Upper lobe of left lung (tissue), 6 donors: ENCODE results near the gene KIRREL1. TPM values are rescaled to one million over a fixed set of nuclear protein-coding genes. Genes with fewer than 3 reads are reported as not detected.

ENCODE experiments used
- ATAC-seq, 2 donors: fragments of 200-7000 bp; cut with Tn5 transposase; one replicate each; pipeline ENCODE4 v1.9.1; 2022; ENCODE audit warnings: mild to moderate bottlenecking in 2 of 2, moderate library complexity in 2 of 2; ENCODE audit not compliant: low FRiP score in 2 of 2
- DNase-seq, 2 donors: peaks; one replicate each; pipeline ENCODE4 v3.0.0-alpha.2; 2019 to 2020
- H3K27ac ChIP-seq, 4 donors: fragments of 200-600 bp; sonication (generic); one replicate each; pipeline ENCODE4 v1.5.1; 2016 to 2019
- H3K27me3 ChIP-seq, 4 donors: fragments of 200-600 bp; sonication (generic); one replicate each; pipeline ENCODE4 v1.5.1; 2017 to 2019
- H3K36me3 ChIP-seq, 4 donors: fragments of 200-600 bp; sonication (generic); one replicate each; pipeline ENCODE4 v1.5.1; 2016 to 2019
- H3K4me1 ChIP-seq, 4 donors: fragments of 200-600 bp; sonication (generic); one replicate each; pipeline ENCODE4 v1.5.1; 2018 to 2019
- H3K4me3 ChIP-seq, 4 donors: fragments of 200-600 bp; sonication (generic); one replicate each; pipeline ENCODE4 v1.5.1; 2017 to 2019; ENCODE audit warnings: mild to moderate bottlenecking in 2 of 4, moderate library complexity in 1 of 4
- H3K9me3 ChIP-seq, 4 donors: fragments of 200-600 bp; sonication (generic); one replicate each; pipeline ENCODE4 v1.5.1; 2018 to 2019
- EP300 ChIP-seq, 4 donors: sonication (generic); formaldehyde crosslinking; IDR thresholded peaks; one replicate each; pipeline ENCODE4 v1.5.1; 2017; ENCODE audit warnings: antibody characterized with exemption in 4 of 4, control low read depth in 2 of 4
- POLR2A ChIP-seq, 4 donors: fragments of 450-650 bp; IDR thresholded peaks; one replicate each; pipeline ENCODE4 v1.5.1; 2016 to 2017; ENCODE audit warnings: antibody characterized with exemption in 4 of 4, mild to moderate bottlenecking in 2 of 4
- POLR2AphosphoS5 ChIP-seq, 2 donors: sonication (generic); formaldehyde crosslinking; IDR thresholded peaks; one replicate each; pipeline ENCODE4 v1.5.1; 2017; ENCODE audit warnings: antibody characterized with exemption in 2 of 2
- whole genome bisulfite sequencing, 2 donors: methylation state at CpG; one replicate each; pipeline ENCODE4 v1.1.5; 2017 to 2018; 5-methylcytosine and 5-hydroxymethylcytosine counted together
- total RNA-seq, 6 donors: library from RNA; depleted of rRNA in 4 of 6; stranded (reverse); fragments of >200 nt in 4 of 6; gene quantifications; one replicate each; pipeline versions ENCODE4 v1.1.0 to v1.2.1, GENCODE V29; 2016 to 2021
- TF ChIP-seq, protein P1 (sequence below), 6 experiments: fragments of 450-650 bp in 4 of 6; fragments of 200-600 bp in 2 of 6; sonication (generic) in 2 of 6; IDR thresholded peaks; one replicate each; pipeline ENCODE4 v1.5.1; 2016 to 2019; ENCODE audit warnings: antibody characterized with exemption in 6 of 6
- donor health status: DM: no; HTN: no; CAD: no; lungs with moderate emphysema.
- donor health status: DM: no; HTN: yes; CAD: no; lungs with severe emphysema.

KIRREL1 gene
- total RNA-seq, 6 donors from 2014 or later, result 16.9 to 40.6 (median 25.8) TPM

DNA sequence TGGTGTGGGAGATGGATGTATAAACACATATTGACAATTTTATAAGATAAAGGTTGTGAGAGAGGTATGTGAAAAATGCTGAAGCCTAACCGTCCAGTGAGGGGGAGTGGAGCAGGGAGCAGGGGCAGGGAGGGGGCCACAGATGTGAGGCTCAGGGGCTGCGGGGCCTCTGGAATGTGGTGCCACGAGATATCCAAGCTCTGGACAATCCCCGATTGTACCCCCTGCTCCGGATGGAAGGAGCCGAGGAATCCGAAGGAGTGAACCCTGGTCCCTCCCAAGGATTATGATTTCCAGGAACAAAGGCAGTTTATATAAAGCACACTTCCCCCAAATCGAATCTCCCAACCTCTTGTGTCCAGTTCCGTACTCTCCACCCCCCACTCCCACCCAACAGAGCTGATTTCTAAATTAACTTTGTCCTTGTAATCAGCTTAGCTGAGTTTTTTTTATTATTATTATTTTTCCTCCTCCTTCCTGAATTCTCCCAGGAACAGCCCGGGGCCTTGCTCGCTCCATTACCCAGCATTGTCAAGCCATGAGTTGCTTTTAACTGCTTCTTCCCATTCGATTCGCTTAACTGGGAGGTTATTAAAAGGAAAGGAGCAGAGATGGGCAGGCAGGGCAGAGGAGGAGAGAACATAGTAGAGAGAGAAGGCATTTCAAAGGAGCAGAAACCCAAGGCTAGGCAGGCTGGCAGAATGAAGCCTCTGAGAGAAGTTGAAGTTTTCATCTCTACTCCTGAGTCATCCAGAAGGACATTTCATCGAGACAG, 9.4 kb downstream of the KIRREL1 start:
- WGBS, 2 donors, result 44 to 56% methylated on average over 14 of the region's 14 CpGs
- DNase-seq (no peak), ATAC-seq (no peak)
- Histone ChIP-seq H3K4me3 (no peak overlapping the region), H3K27ac (peak overlapping the region in 3 of 4 donors; percentile 52 to 73 (median 67)), H3K27me3 (no peaks in the 10 kb centered on the region), H3K4me1 (peaks cover 19 to 53% (median 30%) of the 10 kb centered on the region in 4 donors), H3K36me3 (no peaks in the 10 kb centered on the region), H3K9me3 (no peaks in the 10 kb centered on the region)
- no peak for TF ChIP-seq EP300 (IDR thresholded peaks at IDR 0.05)

DNA sequence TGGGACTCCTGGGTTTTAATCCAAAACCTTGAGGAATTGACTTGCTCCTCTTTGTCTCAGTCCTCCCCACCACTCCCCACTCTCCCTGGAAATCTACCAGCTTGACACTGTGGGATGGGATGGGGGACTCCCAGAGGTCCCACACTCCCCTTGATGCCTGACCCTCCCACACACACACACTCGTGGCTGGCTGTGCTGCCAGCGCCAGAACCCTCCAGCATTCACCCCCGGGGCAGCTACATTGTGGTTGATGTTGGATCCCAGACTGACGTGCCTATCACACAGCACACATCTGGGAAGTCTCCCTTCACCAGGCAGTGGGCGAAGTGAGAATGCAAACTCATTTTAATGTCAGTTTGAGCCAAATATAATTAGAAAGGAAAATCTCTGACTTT, 10.0 kb downstream of the KIRREL1 start:
- Histone ChIP-seq H3K4me3 (no peak overlapping the region), H3K36me3 (no peaks in the 10 kb centered on the region), H3K9me3 (no peaks in the 10 kb centered on the region), H3K27me3 (no peaks in the 10 kb centered on the region), H3K27ac (peak overlapping the region in 3 of 4 donors; percentile 52 to 73 (median 67)), H3K4me1 (peaks cover 24 to 59% (median 36%) of the 10 kb centered on the region in 4 donors)
- WGBS, 2 donors, result 45 to 57% methylated on average over 5 of the region's 5 CpGs
- DNase-seq, result peak in 1 of 2 donors; percentile 36
- ATAC-seq, result no peak
- TF ChIP-seq, protein P1, sequence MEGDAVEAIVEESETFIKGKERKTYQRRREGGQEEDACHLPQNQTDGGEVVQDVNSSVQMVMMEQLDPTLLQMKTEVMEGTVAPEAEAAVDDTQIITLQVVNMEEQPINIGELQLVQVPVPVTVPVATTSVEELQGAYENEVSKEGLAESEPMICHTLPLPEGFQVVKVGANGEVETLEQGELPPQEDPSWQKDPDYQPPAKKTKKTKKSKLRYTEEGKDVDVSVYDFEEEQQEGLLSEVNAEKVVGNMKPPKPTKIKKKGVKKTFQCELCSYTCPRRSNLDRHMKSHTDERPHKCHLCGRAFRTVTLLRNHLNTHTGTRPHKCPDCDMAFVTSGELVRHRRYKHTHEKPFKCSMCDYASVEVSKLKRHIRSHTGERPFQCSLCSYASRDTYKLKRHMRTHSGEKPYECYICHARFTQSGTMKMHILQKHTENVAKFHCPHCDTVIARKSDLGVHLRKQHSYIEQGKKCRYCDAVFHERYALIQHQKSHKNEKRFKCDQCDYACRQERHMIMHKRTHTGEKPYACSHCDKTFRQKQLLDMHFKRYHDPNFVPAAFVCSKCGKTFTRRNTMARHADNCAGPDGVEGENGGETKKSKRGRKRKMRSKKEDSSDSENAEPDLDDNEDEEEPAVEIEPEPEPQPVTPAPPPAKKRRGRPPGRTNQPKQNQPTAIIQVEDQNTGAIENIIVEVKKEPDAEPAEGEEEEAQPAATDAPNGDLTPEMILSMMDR (IDR thresholded peaks at IDR 0.05), result no peak
- no peak for TF ChIP-seq POLR2AphosphoS5 (IDR thresholded peaks at IDR 0.05)
- no peak for TF ChIP-seq EP300 (IDR thresholded peaks at IDR 0.05)
- no peak for TF ChIP-seq POLR2A (IDR thresholded peaks at IDR 0.05)

DNA sequence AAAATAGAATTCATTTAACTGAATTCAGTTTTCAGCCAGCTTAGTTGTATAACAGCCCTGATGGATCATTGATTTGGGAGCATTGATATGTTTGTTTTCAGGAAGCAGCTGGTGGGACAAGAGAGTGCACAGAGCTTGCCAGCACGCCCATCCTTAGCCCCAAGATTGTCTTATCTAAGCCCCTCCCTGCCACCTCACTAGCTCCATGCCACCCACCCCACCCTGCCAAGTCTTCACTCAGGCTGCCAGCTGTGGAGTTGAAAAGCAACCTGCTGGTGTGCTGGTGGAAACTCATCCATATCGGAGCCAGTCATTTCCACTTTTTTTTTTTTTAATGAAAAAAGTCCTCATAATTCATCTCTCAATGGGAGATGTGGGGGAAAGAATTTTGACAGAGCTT, 11.8 kb downstream of the KIRREL1 start:
- Histone ChIP-seq H3K27me3 (no peaks in the 10 kb centered on the region), H3K27ac (peak overlapping the region in 2 of 4 donors; percentile 67 to 86), H3K4me1 (peaks cover 37 to 69% (median 50%) of the 10 kb centered on the region in 4 donors), H3K36me3 (no peaks in the 10 kb centered on the region), H3K9me3 (no peaks in the 10 kb centered on the region), H3K4me3 (no peak overlapping the region)
- 51 to 63% methylated on average over 2 of the region's 2 CpGs for WGBS, 2 donors
- TF ChIP-seq POLR2AphosphoS5 (IDR thresholded peaks at IDR 0.05), result no peak
- TF ChIP-seq POLR2A (IDR thresholded peaks at IDR 0.05), result no peak
- TF ChIP-seq EP300 (IDR thresholded peaks at IDR 0.05), result no peak
- TF ChIP-seq, protein P1 (IDR thresholded peaks at IDR 0.05), result no peak
- ATAC-seq (no peak), DNase-seq (no peak)

DNA sequence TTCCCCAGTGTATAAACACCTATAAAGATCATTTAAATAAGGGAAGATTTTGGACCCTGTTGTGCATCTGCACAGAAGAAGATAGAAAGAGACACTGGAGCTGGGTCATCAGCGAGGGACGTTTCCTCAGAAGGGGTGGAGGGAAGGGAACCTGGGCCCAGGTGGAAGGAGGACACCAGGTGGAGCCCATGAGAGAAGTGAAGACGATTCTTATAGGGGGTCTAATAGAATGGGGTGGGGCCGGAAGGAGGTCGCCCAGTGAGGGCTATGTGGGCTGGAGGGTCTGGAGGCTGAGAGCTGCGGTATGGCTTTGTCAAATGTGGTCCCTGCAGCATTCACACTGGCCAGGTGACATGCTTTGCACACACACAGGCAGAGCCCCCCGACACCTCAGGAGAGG, 13.7 kb downstream of the KIRREL1 start:
- Histone ChIP-seq H3K4me1 (peaks cover 50 to 68% (median 59%) of the 10 kb centered on the region in 4 donors), H3K4me3 (no peak overlapping the region), H3K27ac (peak overlapping the region; percentile 74 to 90 (median 85)), H3K36me3 (no peaks in the 10 kb centered on the region), H3K27me3 (no peaks in the 10 kb centered on the region), H3K9me3 (no peaks in the 10 kb centered on the region)
- DNase-seq, result no peak
- WGBS, 2 donors, result 77 to 84% methylated on average over 7 of the region's 7 CpGs
- TF ChIP-seq POLR2A (IDR thresholded peaks at IDR 0.05) (no peak), EP300 (IDR thresholded peaks at IDR 0.05) (no peak), POLR2AphosphoS5 (IDR thresholded peaks at IDR 0.05) (no peak)
- TF ChIP-seq, protein P1 (IDR thresholded peaks at IDR 0.05), result no peak
- no peak for ATAC-seq

DNA sequence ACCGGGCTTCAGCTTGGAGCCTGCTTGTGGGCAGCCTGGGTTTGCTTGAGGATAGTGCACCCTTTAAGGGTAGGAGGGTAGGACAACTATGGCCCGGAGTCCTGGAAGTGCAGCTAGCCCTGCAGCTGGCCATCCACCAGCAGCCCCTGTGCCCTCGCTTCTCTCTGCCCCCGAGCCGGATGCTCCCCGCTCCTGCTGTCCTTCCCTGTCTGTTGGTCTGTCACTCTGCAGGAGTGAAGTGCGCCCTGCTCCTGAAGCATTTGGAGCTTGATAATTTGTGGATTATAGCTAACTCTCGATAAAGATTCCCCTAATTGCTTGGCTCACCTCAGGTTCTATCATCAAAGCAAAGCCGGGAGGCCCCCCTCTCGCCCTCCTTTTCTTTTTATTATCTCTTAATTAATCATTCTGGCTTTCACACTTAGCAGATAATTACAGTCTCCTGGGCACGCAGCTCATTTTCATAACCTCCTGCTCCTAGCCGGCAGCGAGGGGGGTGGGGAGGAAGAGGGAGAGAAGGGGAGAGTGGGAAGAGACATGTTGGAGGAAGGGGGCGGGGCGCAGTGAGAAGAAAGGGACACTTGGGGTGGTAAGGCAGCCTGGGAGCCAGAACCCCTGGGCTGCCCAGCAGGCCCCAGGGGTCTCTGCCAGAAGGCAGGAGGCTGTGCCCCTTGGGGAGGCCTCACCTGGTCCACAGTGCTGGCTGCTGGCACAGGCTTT, 14.4 kb downstream of the KIRREL1 start:
- Histone ChIP-seq H3K4me3 (no peak overlapping the region), H3K27ac (peak overlapping the region; percentile 74 to 90 (median 85)), H3K4me1 (peaks cover 48 to 61% (median 59%) of the 10 kb centered on the region in 4 donors), H3K36me3 (no peaks in the 10 kb centered on the region), H3K9me3 (no peaks in the 10 kb centered on the region), H3K27me3 (no peaks in the 10 kb centered on the region)
- TF ChIP-seq, protein P1 (IDR thresholded peaks at IDR 0.05), result no peak
- TF ChIP-seq POLR2A (IDR thresholded peaks at IDR 0.05), result no peak
- TF ChIP-seq EP300 (IDR thresholded peaks at IDR 0.05), result no peak
- no peak for TF ChIP-seq POLR2AphosphoS5 (IDR thresholded peaks at IDR 0.05)
- DNase-seq, result no peak
- ATAC-seq, result no peak
- 51 to 62% methylated on average over 10 to 15 of the region's 15 CpGs for WGBS, 2 donors
